Neuron (in vitro differentiated cells): Measurements from ENCODE around the gene HAUS3.

Experiments used
- H2AFZ ChIP-seq: one replicate; pipeline ENCODE4 v1.6.1; 2013; ENCODE audit warnings: low read depth, mild to moderate bottlenecking, inconsistent platforms, low read length, moderate library complexity
- H3K27me3 ChIP-seq: one replicate; pipeline ENCODE4 v1.6.1; 2013; ENCODE audit warnings: low read length; ENCODE audit not compliant: insufficient read depth
- H3K36me3 ChIP-seq: one replicate; pipeline ENCODE4 v1.6.1; 2013; ENCODE audit warnings: low read length; ENCODE audit not compliant: insufficient read depth
- H3K4me1 ChIP-seq: one replicate; pipeline ENCODE4 v1.6.1; 2013; ENCODE audit warnings: low read length; ENCODE audit not compliant: insufficient read depth
- H3K4me3 ChIP-seq: 2 replicates; pipeline ENCODE4 v1.5.1; 2013; ENCODE audit warnings: mild to moderate bottlenecking, low read length, moderate library complexity
- H3K9me3 ChIP-seq: one replicate; pipeline ENCODE4 v1.6.1; 2013; ENCODE audit warnings: low read length

Gene HAUS3

GRCh38 chr4:2241410-2242353, at the start of gene HAUS3, which contains the start of gene POLN:
Gene HAUS3 (minus strand): TSS chr4:2242121. CDS start chr4:2240946, 1,175 bp downstream.
Gene POLN (minus strand): TSS chr4:2242121. CDS start chr4:2229231, 12,890 bp downstream.
- no peaks in the 10 kb centered on the region for H3K9me3 ChIP-seq
- no peaks in the 10 kb centered on the region for H3K27me3 ChIP-seq
- H3K36me3 ChIP-seq = peaks cover 12% of the 10 kb centered on the region
- no peak within 1 kb of the TSS for H2AFZ ChIP-seq
- H3K4me1 ChIP-seq = peaks cover 28% of the 10 kb centered on the region
- H3K4me3 ChIP-seq = peak within 1 kb of the TSS; percentile 94

- Histone ChIP-seq H3K9me3 (no peaks in the 10 kb centered on the region), H3K4me3 (no peak overlapping the region), H3K36me3 (no peaks in the 10 kb centered on the region), H3K4me1 (no peaks in the 10 kb centered on the region), H3K27me3 (peaks cover 9% of the 10 kb centered on the region), H2AFZ (no peak overlapping the region)
Observed at GRCh38 chr4:2290974-2291704, 49.2 kb upstream of the HAUS3 start.

GRCh38 chr4:2290488-2290887, 48.6 kb upstream of the HAUS3 start:
- Histone ChIP-seq H3K36me3 (no peaks in the 10 kb centered on the region), H3K27me3 (peaks cover 10% of the 10 kb centered on the region), H2AFZ (no peak overlapping the region), H3K4me3 (no peak overlapping the region), H3K9me3 (no peaks in the 10 kb centered on the region), H3K4me1 (no peaks in the 10 kb centered on the region)

GRCh38 chr4:2289955-2290333, 48.0 kb upstream of the HAUS3 start:
- Histone ChIP-seq H3K9me3 (no peaks in the 10 kb centered on the region), H3K4me1 (no peaks in the 10 kb centered on the region), H2AFZ (no peak overlapping the region), H3K36me3 (no peaks in the 10 kb centered on the region), H3K27me3 (peaks cover 11% of the 10 kb centered on the region), H3K4me3 (no peak overlapping the region)

GRCh38 chr4:2289311-2289954, 47.5 kb upstream of the HAUS3 start:
- Histone ChIP-seq H2AFZ (no peak overlapping the region), H3K4me3 (no peak overlapping the region), H3K27me3 (peaks cover 16% of the 10 kb centered on the region), H3K9me3 (no peaks in the 10 kb centered on the region), H3K36me3 (no peaks in the 10 kb centered on the region), H3K4me1 (no peaks in the 10 kb centered on the region)

- H3K27me3 ChIP-seq = peaks cover 17% of the 10 kb centered on the region
- H3K4me1 ChIP-seq = no peaks in the 10 kb centered on the region
- no peak overlapping the region for H2AFZ ChIP-seq
- H3K4me3 ChIP-seq = no peak overlapping the region
- H3K9me3 ChIP-seq = no peaks in the 10 kb centered on the region
- no peaks in the 10 kb centered on the region for H3K36me3 ChIP-seq
Observed at GRCh38 chr4:2288051-2288541, 46.2 kb upstream of the HAUS3 start.

- H3K4me1 ChIP-seq = no peaks in the 10 kb centered on the region
- no peaks in the 10 kb centered on the region for H3K36me3 ChIP-seq
- H3K4me3 ChIP-seq = no peak overlapping the region
- peaks cover 17% of the 10 kb centered on the region for H3K27me3 ChIP-seq
- H3K9me3 ChIP-seq = no peaks in the 10 kb centered on the region
- H2AFZ ChIP-seq = no peak overlapping the region
Observed at GRCh38 chr4:2287594-2287915, 45.6 kb upstream of the HAUS3 start.

- H3K4me3 ChIP-seq = no peak overlapping the region
- H3K27me3 ChIP-seq = peaks cover 17% of the 10 kb centered on the region
- H3K9me3 ChIP-seq = no peaks in the 10 kb centered on the region
- no peaks in the 10 kb centered on the region for H3K4me1 ChIP-seq
- H3K36me3 ChIP-seq = no peaks in the 10 kb centered on the region
- H2AFZ ChIP-seq = no peak overlapping the region
Observed at GRCh38 chr4:2286904-2287593, 45.1 kb upstream of the HAUS3 start.

GRCh38 chr4:2285613-2286381, 43.9 kb upstream of the HAUS3 start:
- Histone ChIP-seq H3K4me1 (no peaks in the 10 kb centered on the region), H3K36me3 (no peaks in the 10 kb centered on the region), H3K9me3 (no peaks in the 10 kb centered on the region), H2AFZ (no peak overlapping the region), H3K27me3 (peaks cover 17% of the 10 kb centered on the region), H3K4me3 (no peak overlapping the region)

GRCh38 chr4:2284934-2285612, 43.2 kb upstream of the HAUS3 start:
- H3K36me3 ChIP-seq = no peaks in the 10 kb centered on the region
- peaks cover 17% of the 10 kb centered on the region for H3K27me3 ChIP-seq
- H3K4me3 ChIP-seq = no peak overlapping the region
- H2AFZ ChIP-seq = no peak overlapping the region
- H3K4me1 ChIP-seq = no peaks in the 10 kb centered on the region
- no peaks in the 10 kb centered on the region for H3K9me3 ChIP-seq

- peaks cover 17% of the 10 kb centered on the region for H3K27me3 ChIP-seq
- H2AFZ ChIP-seq = no peak overlapping the region
- H3K4me1 ChIP-seq = no peaks in the 10 kb centered on the region
- no peaks in the 10 kb centered on the region for H3K36me3 ChIP-seq
- no peaks in the 10 kb centered on the region for H3K9me3 ChIP-seq
- no peak overlapping the region for H3K4me3 ChIP-seq
Observed at GRCh38 chr4:2284161-2284933, 42.4 kb upstream of the HAUS3 start.
